ENCODE results near the gene MKNK1.

DNA sequence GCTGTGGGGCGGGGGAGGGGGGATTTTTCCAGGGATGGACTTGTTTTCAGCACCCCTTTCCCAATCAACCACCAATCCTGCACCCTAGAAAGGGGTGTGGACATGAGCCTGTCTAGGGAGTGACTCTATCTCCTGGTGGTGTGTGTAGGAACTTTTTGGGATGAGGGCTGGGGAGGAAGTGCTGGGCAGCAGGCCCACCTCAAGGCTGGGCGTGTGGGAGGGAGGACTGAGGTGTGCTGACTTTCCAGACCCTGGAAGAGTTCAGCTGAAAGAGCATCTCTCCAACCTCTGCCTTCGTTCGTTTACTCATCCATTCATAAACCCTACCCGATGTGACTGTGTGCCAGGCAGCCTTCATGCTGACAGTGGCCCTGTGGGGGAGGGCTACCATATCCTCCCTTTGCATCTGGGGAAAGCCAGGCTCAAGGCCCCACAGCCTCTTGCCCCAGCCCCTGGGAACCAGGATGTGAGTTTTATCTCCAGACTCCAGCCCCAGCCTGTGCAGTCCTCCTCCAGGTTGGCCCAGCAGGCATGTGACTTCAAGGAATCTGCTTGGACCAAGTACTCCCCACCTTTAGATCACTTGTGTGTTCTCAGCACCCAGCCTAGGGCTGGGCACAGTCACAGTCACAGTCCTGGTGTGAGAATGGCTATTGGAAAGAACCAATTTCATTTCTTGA is 59.4 kb downstream of the MKNK1 start:
- TF ChIP-seq, protein P1, sequence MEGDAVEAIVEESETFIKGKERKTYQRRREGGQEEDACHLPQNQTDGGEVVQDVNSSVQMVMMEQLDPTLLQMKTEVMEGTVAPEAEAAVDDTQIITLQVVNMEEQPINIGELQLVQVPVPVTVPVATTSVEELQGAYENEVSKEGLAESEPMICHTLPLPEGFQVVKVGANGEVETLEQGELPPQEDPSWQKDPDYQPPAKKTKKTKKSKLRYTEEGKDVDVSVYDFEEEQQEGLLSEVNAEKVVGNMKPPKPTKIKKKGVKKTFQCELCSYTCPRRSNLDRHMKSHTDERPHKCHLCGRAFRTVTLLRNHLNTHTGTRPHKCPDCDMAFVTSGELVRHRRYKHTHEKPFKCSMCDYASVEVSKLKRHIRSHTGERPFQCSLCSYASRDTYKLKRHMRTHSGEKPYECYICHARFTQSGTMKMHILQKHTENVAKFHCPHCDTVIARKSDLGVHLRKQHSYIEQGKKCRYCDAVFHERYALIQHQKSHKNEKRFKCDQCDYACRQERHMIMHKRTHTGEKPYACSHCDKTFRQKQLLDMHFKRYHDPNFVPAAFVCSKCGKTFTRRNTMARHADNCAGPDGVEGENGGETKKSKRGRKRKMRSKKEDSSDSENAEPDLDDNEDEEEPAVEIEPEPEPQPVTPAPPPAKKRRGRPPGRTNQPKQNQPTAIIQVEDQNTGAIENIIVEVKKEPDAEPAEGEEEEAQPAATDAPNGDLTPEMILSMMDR (IDR thresholded peaks at IDR 0.05), result no peak
- no peak for TF ChIP-seq POLR2A (IDR thresholded peaks at IDR 0.05)

Measured in uterus (tissue), 2 donors.